ENCODE data around the gene FAXC. TPM values are rescaled to one million over a fixed set of nuclear protein-coding genes. Genes with fewer than 3 reads are reported as not detected.

FAXC gene
- total RNA-seq, 1 donor from 2014 or later, result 23.0 TPM

DNA sequence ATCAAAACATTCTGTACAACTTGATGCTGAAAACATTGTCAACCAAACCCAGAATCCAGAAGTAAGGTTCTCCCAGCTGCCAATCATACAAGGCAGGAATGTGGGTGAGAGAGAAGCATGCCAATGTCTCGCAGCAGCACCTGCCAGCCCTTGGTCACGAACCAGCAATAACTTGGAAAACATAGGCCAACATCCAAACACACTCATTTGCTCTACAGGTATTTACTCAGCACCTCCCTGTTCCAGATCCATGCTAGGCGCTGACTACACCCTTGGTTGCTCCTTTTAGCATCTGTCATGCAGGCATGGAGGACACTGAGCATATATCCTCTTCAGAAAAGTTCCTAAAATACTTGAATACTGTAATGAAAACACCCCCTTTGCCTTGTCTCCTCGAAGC is 63.6 kb downstream of the FAXC start:
- no peaks in the 10 kb centered on the region for H4K20me1 ChIP-seq (ENCODE audit: low read depth)
- no peak overlapping the region for H3K4me3 Mint-ChIP-seq
- no peak overlapping the region for H2AFZ ChIP-seq (replicated peaks)
- H3K4me1 ChIP-seq, result peaks cover 7% of the 10 kb centered on the region
- H3K27me3 ChIP-seq, result no peaks in the 10 kb centered on the region
- H3K4me3 ChIP-seq, result no peak overlapping the region
- H3K36me3 Mint-ChIP-seq, result peaks cover 7% of the 10 kb centered on the region
- DNase-seq (ENCODE audit: low spot score), result no peak
- H3K9me3 ChIP-seq (ENCODE audit: low read depth), result no peaks in the 10 kb centered on the region
- H3K27ac Mint-ChIP-seq, result no peak overlapping the region
- H3K9me3 Mint-ChIP-seq, result no peaks in the 10 kb centered on the region
- H3K4me2 ChIP-seq, result no peak overlapping the region
- H3K9ac ChIP-seq, result no peak overlapping the region
- TF ChIP-seq, protein P1, sequence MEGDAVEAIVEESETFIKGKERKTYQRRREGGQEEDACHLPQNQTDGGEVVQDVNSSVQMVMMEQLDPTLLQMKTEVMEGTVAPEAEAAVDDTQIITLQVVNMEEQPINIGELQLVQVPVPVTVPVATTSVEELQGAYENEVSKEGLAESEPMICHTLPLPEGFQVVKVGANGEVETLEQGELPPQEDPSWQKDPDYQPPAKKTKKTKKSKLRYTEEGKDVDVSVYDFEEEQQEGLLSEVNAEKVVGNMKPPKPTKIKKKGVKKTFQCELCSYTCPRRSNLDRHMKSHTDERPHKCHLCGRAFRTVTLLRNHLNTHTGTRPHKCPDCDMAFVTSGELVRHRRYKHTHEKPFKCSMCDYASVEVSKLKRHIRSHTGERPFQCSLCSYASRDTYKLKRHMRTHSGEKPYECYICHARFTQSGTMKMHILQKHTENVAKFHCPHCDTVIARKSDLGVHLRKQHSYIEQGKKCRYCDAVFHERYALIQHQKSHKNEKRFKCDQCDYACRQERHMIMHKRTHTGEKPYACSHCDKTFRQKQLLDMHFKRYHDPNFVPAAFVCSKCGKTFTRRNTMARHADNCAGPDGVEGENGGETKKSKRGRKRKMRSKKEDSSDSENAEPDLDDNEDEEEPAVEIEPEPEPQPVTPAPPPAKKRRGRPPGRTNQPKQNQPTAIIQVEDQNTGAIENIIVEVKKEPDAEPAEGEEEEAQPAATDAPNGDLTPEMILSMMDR (IDR thresholded peaks at IDR 0.05), result no peak
- no peak for TF ChIP-seq EZH2 (IDR thresholded peaks at IDR 0.05)
- TF ChIP-seq EZH2phosphoT487 (IDR thresholded peaks at IDR 0.05), result no peak
- H3K36me3 ChIP-seq, result no peaks in the 10 kb centered on the region
- no peaks in the 10 kb centered on the region for H3K79me2 ChIP-seq (ENCODE audit: low read depth)
- no peak overlapping the region for H3K27ac ChIP-seq
- no peaks in the 10 kb centered on the region for H3F3A ChIP-seq (ENCODE audit: low read depth)
- H3K27me3 Mint-ChIP-seq (ENCODE audit: insufficient read depth, low read depth), result no peaks in the 10 kb centered on the region
- peaks cover 22% of the 10 kb centered on the region for H3K4me1 Mint-ChIP-seq

DNA sequence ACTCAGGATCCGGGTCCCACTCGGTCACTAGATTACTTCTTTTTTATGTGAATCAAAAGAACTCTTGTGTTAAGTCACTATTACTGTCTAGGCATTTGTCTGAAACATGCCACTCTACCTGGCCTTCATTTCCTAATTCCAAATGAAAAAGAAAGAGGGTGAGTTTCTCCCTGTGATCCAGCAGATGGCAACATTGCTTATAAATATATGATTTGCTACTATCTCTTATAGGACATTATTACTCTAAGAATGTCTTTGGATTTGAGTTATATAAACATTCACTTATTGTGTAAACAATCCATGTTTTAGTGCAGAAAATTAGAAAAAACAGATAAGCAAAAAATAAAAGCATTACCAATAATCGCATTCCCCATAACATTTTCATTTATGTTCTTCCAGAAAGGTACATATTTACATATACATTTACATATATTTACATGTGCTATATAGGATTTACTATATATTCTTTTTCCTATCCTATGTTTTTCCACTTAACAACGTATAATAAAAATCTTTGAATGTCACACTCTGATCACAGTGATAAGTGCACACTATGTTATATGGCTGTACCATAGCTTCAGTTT is 66.9 kb downstream of the FAXC start:
- H3K27me3 Mint-ChIP-seq (ENCODE audit: insufficient read depth, low read depth), result no peaks in the 10 kb centered on the region
- peaks cover 13% of the 10 kb centered on the region for H3K4me1 Mint-ChIP-seq
- peak; percentile 13 for DNase-seq (ENCODE audit: low spot score)

DNA sequence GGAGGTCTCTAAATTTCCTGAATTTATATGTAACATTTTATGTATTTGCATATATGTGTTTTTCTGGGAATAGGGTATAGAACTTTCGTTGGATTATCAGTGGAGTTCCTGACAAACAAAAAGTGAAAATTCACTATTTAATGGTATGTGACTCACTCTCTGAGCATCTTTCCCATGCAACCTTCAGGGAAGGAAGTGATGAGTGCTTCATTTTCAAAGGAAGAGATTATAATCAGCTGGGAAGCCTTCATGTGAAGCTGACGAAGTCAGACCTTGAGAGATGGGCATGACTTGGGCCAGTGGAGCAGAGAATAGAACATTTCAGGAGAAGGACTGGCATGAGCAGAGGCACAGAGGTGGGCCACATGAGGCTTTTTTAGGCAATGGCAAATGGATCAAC is 72.7 kb downstream of the FAXC start:
- Histone ChIP-seq H3K9me3 (ENCODE audit: low read depth) (no peaks in the 10 kb centered on the region), H3K27me3 (no peaks in the 10 kb centered on the region), H3K9ac (no peak overlapping the region), H3K4me3 (no peak overlapping the region), H3K27ac (no peak overlapping the region), H3K4me1 (no peaks in the 10 kb centered on the region), H4K20me1 (ENCODE audit: low read depth) (no peaks in the 10 kb centered on the region), H3F3A (ENCODE audit: low read depth) (no peaks in the 10 kb centered on the region), H3K79me2 (ENCODE audit: low read depth) (no peaks in the 10 kb centered on the region), H3K4me2 (no peak overlapping the region), H3K36me3 (no peaks in the 10 kb centered on the region), H2AFZ (replicated peaks) (no peak overlapping the region)
- Mint-ChIP-seq H3K4me1 (no peaks in the 10 kb centered on the region), H3K27me3 (ENCODE audit: insufficient read depth, low read depth) (peaks cover 2% of the 10 kb centered on the region), H3K4me3 (no peak overlapping the region), H3K36me3 (peaks cover 5% of the 10 kb centered on the region), H3K9me3 (no peaks in the 10 kb centered on the region), H3K27ac (no peak overlapping the region)
- DNase-seq (ENCODE audit: low spot score), result no peak
- TF ChIP-seq EZH2phosphoT487 (IDR thresholded peaks at IDR 0.05), result no peak
- TF ChIP-seq EZH2 (IDR thresholded peaks at IDR 0.05), result no peak
- TF ChIP-seq, protein P1 (IDR thresholded peaks at IDR 0.05), result no peak

More for the DNA sequence above, 66.9 kb downstream of the FAXC start:
- no peaks in the 10 kb centered on the region for H3K79me2 ChIP-seq (ENCODE audit: low read depth)
- peaks cover 5% of the 10 kb centered on the region for H3K36me3 Mint-ChIP-seq
- no peak overlapping the region for H3K9ac ChIP-seq
- H3K9me3 Mint-ChIP-seq, result no peaks in the 10 kb centered on the region
- H3K27ac ChIP-seq, result no peak overlapping the region
- no peaks in the 10 kb centered on the region for H3K36me3 ChIP-seq
- no peaks in the 10 kb centered on the region for H3K9me3 ChIP-seq (ENCODE audit: low read depth)
- no peaks in the 10 kb centered on the region for H4K20me1 ChIP-seq (ENCODE audit: low read depth)
- no peaks in the 10 kb centered on the region for H3K27me3 ChIP-seq
- H3K4me3 ChIP-seq, result no peak overlapping the region
- H3K27ac Mint-ChIP-seq, result no peak overlapping the region
- no peaks in the 10 kb centered on the region for H3F3A ChIP-seq (ENCODE audit: low read depth)
- no peak overlapping the region for H3K4me3 Mint-ChIP-seq
- no peak for TF ChIP-seq EZH2phosphoT487 (IDR thresholded peaks at IDR 0.05)
- TF ChIP-seq, protein P1 (IDR thresholded peaks at IDR 0.05), result peak; percentile 56
- H3K4me1 ChIP-seq, result peaks cover 5% of the 10 kb centered on the region
- H2AFZ ChIP-seq (replicated peaks), result no peak overlapping the region
- H3K4me2 ChIP-seq, result no peak overlapping the region

Data from neural progenitor cell (in vitro differentiated cells).